Stimulated activated naive CD8-positive, alpha-beta T cell treated with anti-CD3 and anti-CD28 coated beads, Interleukin-15, Interleukin-2, amounts not matched to agents 100 U/mL and 50 U/mL, for 24 hours (primary cell): ENCODE results near the gene DNAJC30.
A peak's percentile ranks its signal among the peaks of the same experiment; 100 is the strongest.

ENCODE experiments used
- ATAC-seq: fragments of 150-1000 bp; cut with Tn5 transposase; one replicate; pipeline ENCODE4 v1.10.0; 2021
- DNase-seq: peaks from one replicate; pipeline ENCODE4 v3.0.0; 2021

Gene DNAJC30

GRCh38 chr7:73647725-73648592 is 35.3 kb downstream of the DNAJC30 start:
- ATAC-seq (peak; percentile 57), DNase-seq (peak; percentile 42)

GRCh38 chr7:73646785-73647724 is 36.2 kb downstream of the DNAJC30 start:
- no peak for ATAC-seq
- no peak for DNase-seq

GRCh38 chr7:73645643-73646174 is 37.5 kb downstream of the DNAJC30 start:
- ATAC-seq = no peak
- no peak for DNase-seq

- no peak for ATAC-seq
- no peak for DNase-seq
Measured at GRCh38 chr7:73644688-73645286, 38.5 kb downstream of the DNAJC30 start.

- DNase-seq (no peak), ATAC-seq (no peak)
Measured at GRCh38 chr7:73642834-73643233, 40.4 kb downstream of the DNAJC30 start.

GRCh38 chr7:73638911-73639310 is 44.3 kb downstream of the DNAJC30 start:
- no peak for DNase-seq

GRCh38 chr7:73635428-73636200 is 47.6 kb downstream of the DNAJC30 start:
- ATAC-seq (no peak), DNase-seq (no peak)

More at GRCh38 chr7:73638911-73639310, 44.3 kb downstream of the DNAJC30 start:
- ATAC-seq = no peak

DNA sequence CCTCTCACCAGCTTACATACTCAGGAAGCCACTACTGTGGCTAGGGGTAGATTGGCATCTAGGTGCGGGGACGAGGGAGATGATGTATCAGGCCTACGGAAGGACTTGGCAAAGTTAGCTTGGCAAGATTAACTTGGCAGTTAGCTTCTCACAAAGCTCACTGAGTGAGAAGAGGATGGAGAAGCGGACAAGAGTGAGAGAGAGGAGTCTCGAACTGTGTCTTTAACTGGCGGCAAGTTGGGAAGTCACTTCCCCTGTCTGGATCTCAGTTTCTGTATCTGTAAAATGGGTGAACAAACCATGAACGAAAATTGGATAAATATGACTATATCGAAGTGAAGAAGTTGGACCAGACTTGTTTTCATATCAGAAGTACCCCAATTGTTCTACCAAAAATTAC is 49.4 kb downstream of the DNAJC30 start:
- ATAC-seq (no peak), DNase-seq (no peak)

GRCh38 chr7:73633323-73633722 is 49.9 kb downstream of the DNAJC30 start:
- ATAC-seq = no peak

GRCh38 chr7:73631558-73631957 is 51.7 kb downstream of the DNAJC30 start:
- no peak for ATAC-seq
- DNase-seq = no peak

More at GRCh38 chr7:73633323-73633722, 49.9 kb downstream of the DNAJC30 start:
- no peak for DNase-seq
